GM21515 (cell line): Measurements from ENCODE around the gene CADPS2.

Source experiments
- ATAC-seq: cut with Tn5 transposase; IDR thresholded peaks from one replicate; pipeline ENCODE4 v1.9.1; 2021; ENCODE audit not compliant: unreplicated experiment

The CADPS2 gene

GRCh38 chr7:122605929-122606328, 280.3 kb downstream of the CADPS2 start:
- ATAC-seq, result no peak

- no peak for ATAC-seq
Measured at GRCh38 chr7:122604251-122604650, 282.0 kb downstream of the CADPS2 start.

- no peak for ATAC-seq
Measured at GRCh38 chr7:122602800-122603199, 283.5 kb downstream of the CADPS2 start.

- no peak for ATAC-seq
Measured at GRCh38 chr7:122600630-122601029, 285.6 kb downstream of the CADPS2 start.

GRCh38 chr7:122600042-122600441, 286.2 kb downstream of the CADPS2 start:
- ATAC-seq, result no peak

- ATAC-seq, result no peak
Measured at GRCh38 chr7:122597277-122597676, 289.0 kb downstream of the CADPS2 start.

- ATAC-seq, result no peak
Measured at GRCh38 chr7:122595885-122596284, 290.4 kb downstream of the CADPS2 start.

- ATAC-seq, result no peak
Measured at GRCh38 chr7:122588621-122589020, 297.6 kb downstream of the CADPS2 start.

GRCh38 chr7:122584676-122585251, 301.5 kb downstream of the CADPS2 start:
- no peak for ATAC-seq

GRCh38 chr7:122578350-122578749, 307.9 kb downstream of the CADPS2 start:
- ATAC-seq, result no peak

- no peak for ATAC-seq
Measured at GRCh38 chr7:122577449-122578003, 308.7 kb downstream of the CADPS2 start.

GRCh38 chr7:122572706-122573105, 313.6 kb downstream of the CADPS2 start:
- no peak for ATAC-seq

GRCh38 chr7:122561326-122561725, 324.9 kb downstream of the CADPS2 start:
- no peak for ATAC-seq

GRCh38 chr7:122556873-122557542, 329.3 kb downstream of the CADPS2 start:
- no peak for ATAC-seq

- ATAC-seq, result no peak
Measured at GRCh38 chr7:122556219-122556618, 330.0 kb downstream of the CADPS2 start.

GRCh38 chr7:122553761-122554160, 332.5 kb downstream of the CADPS2 start:
- ATAC-seq, result no peak

GRCh38 chr7:122552769-122553168, 333.5 kb downstream of the CADPS2 start:
- ATAC-seq, result no peak

- no peak for ATAC-seq
Measured at GRCh38 chr7:122550545-122550944, 335.7 kb downstream of the CADPS2 start.

GRCh38 chr7:122549578-122549977, 336.7 kb downstream of the CADPS2 start:
- ATAC-seq, result no peak

GRCh38 chr7:122546496-122546895, 339.8 kb downstream of the CADPS2 start:
- no peak for ATAC-seq

GRCh38 chr7:122544463-122544862, 341.8 kb downstream of the CADPS2 start:
- ATAC-seq, result peak; percentile 94

GRCh38 chr7:122543891-122544290, 342.4 kb downstream of the CADPS2 start:
- no peak for ATAC-seq

GRCh38 chr7:122543166-122543565, 343.1 kb downstream of the CADPS2 start:
- ATAC-seq, result no peak
